Esophagus muscularis mucosa (tissue), 4 donors: ENCODE data around the gene ATP6V1F.

ENCODE experiments used
- EP300 ChIP-seq: sonication (generic); formaldehyde crosslinking; IDR thresholded peaks from one replicate; pipeline ENCODE4 v1.6.1; 2017; ENCODE audit warnings: antibody characterized with exemption
- POLR2A ChIP-seq: fragments of 450-650 bp; IDR thresholded peaks from one replicate; pipeline ENCODE4 v1.6.1; 2017; ENCODE audit warnings: antibody characterized with exemption, moderate library complexity, mild to moderate bottlenecking, low read depth
- POLR2AphosphoS5 ChIP-seq, 2 donors: sonication (generic); formaldehyde crosslinking; IDR thresholded peaks; one replicate each; pipeline ENCODE4 v1.6.1; 2017; ENCODE audit warnings: antibody characterized with exemption in 2 of 2
- TF ChIP-seq, protein P1 (sequence below), 3 experiments: fragments of 200-600 bp in 2 of 3; fragments of 450-650 bp in 1 of 3; sonication (generic) in 2 of 3; IDR thresholded peaks; one replicate each; pipeline ENCODE4 v1.5.1; 2017 to 2019; ENCODE audit warnings: antibody characterized with exemption in 3 of 3, mild to moderate bottlenecking in 2 of 3, moderate library complexity in 1 of 3

DNA sequence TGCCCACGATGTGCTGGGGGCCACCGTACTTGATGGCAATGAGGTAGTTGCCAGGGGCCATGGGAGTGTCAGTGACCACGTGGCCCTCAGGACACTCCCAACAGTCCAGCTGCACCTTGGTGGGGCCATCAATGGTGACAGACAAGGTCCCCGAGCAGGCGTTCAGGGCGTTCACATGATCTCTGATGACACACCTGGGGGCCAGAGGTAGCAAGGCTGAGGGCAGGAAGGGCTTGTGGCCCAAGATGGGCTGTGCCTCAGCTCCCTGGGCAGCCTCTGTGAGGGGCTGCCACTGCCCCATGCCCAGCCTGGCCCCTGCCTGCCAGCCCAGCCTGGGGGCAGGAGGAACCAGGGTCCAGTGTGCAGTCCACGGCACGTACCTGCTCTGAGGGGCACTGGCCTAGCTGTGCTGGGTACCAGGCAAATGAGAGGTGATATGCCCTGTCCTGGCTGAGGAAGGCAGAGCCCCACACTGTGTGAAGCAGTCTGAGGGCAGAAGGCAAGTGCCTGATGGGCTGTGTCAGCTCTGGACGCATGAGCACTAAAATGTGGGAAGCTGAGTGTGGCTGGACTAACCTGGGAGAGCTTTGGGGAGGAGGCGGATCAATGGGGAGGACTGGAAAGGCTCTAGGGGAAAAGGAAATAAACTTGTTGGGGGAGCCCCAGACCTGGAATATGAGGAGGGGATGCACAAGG, 51.4 kb downstream of the ATP6V1F start:
- TF ChIP-seq, protein P1, sequence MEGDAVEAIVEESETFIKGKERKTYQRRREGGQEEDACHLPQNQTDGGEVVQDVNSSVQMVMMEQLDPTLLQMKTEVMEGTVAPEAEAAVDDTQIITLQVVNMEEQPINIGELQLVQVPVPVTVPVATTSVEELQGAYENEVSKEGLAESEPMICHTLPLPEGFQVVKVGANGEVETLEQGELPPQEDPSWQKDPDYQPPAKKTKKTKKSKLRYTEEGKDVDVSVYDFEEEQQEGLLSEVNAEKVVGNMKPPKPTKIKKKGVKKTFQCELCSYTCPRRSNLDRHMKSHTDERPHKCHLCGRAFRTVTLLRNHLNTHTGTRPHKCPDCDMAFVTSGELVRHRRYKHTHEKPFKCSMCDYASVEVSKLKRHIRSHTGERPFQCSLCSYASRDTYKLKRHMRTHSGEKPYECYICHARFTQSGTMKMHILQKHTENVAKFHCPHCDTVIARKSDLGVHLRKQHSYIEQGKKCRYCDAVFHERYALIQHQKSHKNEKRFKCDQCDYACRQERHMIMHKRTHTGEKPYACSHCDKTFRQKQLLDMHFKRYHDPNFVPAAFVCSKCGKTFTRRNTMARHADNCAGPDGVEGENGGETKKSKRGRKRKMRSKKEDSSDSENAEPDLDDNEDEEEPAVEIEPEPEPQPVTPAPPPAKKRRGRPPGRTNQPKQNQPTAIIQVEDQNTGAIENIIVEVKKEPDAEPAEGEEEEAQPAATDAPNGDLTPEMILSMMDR (IDR thresholded peaks at IDR 0.05): no peak
- no peak for TF ChIP-seq POLR2A
- no peak for TF ChIP-seq POLR2AphosphoS5 (IDR thresholded peaks at IDR 0.05)
- TF ChIP-seq EP300: no peak
